Fibroblast of skin of back (primary cell): ENCODE data around the gene LFNG. TPM values are rescaled to one million over a fixed set of nuclear protein-coding genes. Genes with fewer than 3 reads are reported as not detected.

ENCODE experiments used
- DNase-seq: peaks from one replicate; pipeline ENCODE4 v3.0.0-alpha.2; 2013
- polyA plus RNA-seq, 2 experiments: library from polyadenylated mRNA; unstranded; fragments of 120-200 nt; gene quantifications; one replicate each; pipeline ENCODE4 v1.2.1, GENCODE V29; 2013; ENCODE audit not compliant: insufficient read length in 2 of 2

The LFNG gene
- polyA plus RNA-seq (2013, experiment 1 of 2; ENCODE audit: insufficient read length), result 4.3 TPM
- polyA plus RNA-seq (2013, experiment 2 of 2; ENCODE audit: insufficient read length), result 3.4 TPM

DNA sequence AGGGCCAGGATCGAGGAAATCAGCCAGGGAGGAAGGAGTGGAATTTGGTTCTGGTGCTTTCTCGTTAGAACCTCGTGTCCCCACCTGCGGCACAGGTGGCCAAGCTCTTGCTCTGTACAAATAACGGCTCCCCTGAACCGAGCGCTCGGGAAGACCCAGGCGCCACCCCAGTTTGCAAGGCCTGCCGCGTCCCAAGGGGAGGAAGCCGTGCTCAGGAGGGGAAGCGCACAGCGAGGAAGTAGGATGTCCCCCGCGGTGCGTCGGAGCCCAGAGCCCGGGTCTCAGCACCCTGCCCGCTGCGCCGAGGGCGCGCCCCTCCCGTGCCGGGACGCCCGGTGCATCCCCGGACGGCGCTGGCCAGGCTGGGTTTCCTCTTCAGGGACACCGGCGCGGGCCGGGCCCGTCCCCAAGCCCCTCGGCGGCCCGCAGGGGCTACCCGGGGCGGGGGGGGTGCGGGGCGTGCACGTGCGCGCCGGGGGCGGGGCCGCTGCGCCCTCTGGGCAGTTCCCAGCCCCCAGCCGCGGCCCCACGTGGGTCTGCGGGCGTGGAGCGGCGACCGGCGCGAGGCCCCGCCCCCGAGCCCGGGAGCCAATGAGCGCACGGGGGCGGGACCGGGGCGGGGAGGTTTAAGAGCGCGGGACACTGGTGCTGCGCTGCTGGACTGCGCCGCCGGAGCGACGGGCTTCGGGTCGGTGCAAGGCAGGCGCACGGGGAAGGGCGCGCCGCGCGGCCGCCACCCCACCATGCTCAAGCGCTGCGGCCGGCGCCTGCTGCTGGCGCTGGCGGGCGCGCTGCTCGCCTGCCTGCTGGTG, at the start of gene LFNG:
TSS of gene LFNG (plus strand) at position 656 of the 812 bp plus-strand sequence. CDS start at position 744, 88 bp downstream.
- peak; percentile 88 for DNase-seq

DNA sequence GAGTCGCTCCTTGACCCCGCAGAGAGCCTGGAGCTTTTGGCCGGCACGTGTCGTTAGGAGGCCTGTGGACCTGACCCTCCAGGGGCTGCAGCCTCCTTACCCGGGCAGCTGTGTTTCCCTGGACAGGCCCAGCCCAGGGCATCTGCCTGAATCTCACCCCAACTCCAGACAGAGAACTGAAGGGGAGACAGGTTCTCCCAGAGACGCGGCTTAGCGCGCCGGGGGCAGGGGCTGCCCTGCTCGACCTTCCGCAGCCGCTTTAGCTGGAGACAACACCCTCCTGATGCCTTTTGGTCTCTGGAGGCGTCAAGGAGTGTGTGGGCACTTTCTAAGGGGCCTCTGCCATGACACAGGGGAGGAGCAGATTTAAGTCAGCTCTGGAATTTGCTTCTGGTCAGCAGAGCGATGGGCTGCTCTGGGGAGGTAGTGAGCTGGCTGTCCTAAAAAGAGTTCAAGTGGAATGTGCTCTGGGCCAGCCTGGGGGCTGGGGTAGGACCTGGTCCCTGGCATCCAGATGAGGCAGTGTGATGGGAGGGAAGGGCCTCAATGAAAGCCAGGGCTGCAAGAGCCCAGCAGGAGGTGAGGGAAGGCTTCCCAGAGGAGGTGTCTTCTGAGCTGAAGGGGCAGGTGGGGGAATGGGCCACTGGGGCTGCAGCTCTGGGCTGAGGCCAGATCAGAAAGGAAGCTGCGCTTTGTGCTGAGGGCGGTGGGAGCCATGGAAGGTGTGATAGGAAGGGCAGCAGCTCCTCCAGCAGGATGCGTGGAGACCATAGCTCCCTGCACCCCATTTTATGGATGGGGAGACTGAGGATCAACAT, 49.2 kb upstream of the LFNG start:
- no peak for DNase-seq

DNA sequence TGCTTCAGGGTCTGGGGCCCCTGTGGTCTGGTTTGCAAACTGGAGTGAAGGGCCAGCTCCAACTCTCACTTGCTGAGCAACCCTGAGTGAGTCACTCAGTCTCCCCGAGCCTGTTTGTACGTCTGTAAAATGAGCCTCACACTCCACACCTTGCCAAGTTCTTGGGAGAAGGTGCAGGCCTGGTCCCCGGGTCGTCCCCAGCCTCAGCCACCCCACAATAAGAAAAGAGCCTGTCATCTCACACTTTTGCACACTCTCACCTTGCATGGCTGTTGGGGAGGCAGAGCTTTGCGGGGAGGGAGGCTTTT, 48.6 kb upstream of the LFNG start:
- no peak for DNase-seq

- no peak for DNase-seq
Observed at GRCh38 chr7:2471396-2471795, 48.2 kb upstream of the LFNG start.

DNA sequence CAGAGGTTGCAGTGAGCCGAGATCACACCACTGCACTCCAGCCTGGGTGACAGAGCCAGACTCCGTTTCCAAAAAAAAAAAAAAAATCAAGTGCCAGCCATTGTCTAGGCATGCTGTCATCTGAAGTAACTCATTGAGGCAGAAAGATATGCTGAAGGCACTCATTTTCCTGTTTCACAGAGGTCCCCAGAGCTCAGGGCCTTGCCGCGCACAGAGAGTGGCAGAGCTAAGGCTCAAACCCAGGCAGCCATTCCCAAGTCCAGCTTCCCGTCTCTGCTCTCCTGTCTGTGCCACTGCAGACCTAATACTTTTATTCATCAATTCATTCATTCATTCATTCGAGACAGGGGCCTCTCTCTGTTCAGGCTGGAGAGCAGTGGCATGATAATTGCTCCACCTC, 46.8 kb upstream of the LFNG start:
- DNase-seq, result no peak

DNA sequence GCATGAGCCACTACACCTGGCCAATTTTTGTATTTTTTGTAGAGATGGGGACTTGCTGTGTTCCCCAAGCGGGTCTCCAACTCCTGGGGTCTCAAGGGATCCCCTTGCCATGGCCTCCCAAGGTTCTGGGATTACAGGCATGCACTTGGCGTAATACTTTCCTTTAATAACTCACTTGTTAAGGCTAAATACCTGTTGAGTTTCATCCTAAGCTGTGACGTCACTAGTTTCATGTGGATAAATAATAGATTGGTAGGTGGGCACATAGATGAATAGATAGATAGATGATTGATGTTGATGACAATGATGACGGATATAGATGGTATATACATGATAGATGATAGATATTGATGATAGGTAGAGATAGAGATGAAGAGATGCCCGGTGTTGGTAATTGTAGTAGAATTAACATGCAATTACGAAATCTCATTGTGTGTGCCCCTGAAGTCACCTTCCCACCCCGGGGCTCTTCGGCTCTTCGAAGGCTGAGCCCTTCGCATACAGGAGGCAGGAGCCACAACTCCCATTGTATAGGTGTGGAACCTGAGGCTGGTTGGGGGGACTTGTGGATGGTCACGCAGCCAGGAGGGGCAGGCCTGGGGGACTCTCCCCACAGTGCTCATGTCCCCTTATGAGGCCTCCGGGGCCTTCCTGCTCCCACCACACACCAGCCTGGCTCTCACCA, 45.9 kb upstream of the LFNG start:
- DNase-seq, result no peak

- no peak for DNase-seq
Observed at GRCh38 chr7:2474224-2474623, 45.4 kb upstream of the LFNG start.

GRCh38 chr7:2474813-2475677, 44.5 kb upstream of the LFNG start:
- DNase-seq, result no peak

GRCh38 chr7:2475678-2476015, 43.9 kb upstream of the LFNG start:
- DNase-seq, result no peak

- DNase-seq, result no peak
Observed at GRCh38 chr7:2476298-2476697, 43.3 kb upstream of the LFNG start, which contains the start of gene GRIFIN. Gene GRIFIN, minus strand, starts transcription at chr7:2476398. Its CDS starts 15 bp downstream, at chr7:2476383.

DNA sequence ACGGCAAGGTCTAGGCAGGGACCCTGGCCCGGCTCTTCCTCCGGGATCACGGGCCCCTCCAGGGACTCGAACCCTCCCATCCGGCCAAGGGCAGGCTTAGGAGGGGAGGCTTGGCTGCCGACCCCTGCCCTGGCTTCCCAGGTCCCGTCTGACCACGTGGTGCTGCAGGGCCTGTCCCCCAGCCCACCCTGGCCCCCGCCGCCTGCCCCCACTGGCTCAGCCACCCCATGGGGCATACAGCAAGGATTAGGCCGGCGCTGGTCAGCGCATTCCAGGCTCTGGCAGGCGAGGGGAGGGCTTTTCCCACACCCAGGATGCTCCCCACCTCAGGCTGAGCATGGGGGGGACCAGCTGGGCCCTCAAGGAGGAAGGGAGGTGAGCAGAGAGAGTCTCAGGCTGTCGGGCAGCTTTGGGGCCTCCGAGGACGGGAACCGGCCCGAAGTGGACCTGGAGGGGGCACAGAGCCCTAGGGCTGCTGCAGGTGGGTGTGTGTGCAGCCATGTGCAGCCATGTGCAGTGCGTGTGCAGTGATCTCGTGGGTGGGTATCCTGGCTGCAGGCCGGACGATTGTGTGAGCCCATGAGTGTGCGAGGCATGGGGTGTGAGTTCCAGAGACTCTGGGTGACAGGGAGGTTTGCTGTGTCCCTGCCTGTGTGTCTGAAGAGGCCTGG, 42.7 kb upstream of the LFNG start:
- no peak for DNase-seq

DNA sequence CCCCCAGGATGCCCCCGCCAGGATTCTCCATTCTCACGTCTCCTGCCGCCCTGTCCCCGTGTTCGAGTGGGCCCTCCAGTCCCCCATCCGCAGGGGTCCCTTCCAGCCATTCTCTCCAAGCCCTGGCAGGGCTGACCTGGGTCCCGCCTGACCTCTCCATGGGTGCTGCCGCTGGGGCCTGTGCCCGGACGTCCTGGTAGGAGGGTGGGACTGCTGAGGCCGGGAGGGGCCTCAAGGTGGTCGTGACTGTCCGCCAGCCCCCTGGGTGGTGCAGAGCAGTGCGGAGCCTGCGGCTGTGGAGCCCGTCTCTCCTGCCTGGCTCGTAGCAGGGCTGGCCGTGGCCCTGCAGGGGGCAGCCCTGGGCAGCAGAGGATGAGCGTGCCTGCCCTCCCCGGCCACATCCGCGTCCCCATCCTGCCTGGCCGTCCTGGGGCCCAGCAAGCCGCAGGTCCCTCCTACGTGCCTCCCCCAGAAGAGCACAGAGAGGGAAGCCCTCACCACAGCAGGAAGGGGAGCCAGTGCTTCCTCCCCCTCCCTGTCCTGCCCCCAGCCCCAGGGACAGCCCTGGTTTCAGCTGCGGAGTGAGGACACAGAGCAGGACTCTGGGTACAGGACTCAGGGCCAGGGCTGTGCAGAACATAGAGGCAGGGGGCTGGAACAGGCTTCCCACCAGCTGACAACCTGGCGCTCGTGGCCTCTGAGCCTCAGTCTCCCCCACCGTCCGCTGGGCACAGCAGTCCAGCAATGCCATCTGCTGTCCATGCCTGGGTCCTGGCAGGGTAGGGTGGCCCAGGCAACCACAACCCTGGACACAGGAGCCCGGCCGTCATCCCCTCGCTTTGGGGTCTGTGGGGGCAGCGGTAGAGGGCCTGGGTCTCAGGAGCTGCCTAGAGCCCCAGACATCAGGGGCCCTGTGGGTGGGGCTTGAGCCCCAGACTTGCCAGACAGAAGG, 41.9 kb upstream of the LFNG start:
- DNase-seq, result peak; percentile 58

- peak; percentile 31 for DNase-seq
Observed at GRCh38 chr7:2478399-2478785, 41.2 kb upstream of the LFNG start.

DNA sequence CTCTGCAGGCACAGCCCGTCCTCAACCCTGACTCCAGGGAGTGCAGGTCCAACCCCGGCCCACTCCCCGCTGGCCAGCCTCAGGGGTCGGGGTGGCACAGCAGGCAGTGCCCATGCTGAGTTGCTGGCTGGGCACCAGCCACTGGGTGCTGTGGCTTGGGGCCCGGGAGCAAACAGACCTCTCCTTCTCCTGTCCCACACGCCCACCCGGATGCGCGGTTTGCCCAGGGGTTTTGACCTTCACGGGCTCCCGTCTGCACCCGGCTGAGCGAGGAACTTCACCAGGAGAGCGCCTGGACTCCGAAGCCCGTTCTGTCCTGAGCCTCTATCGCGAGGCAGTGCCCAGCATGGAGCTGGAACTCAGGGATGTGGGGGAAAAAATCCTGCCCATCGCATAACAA, 40.8 kb upstream of the LFNG start:
- no peak for DNase-seq

DNA sequence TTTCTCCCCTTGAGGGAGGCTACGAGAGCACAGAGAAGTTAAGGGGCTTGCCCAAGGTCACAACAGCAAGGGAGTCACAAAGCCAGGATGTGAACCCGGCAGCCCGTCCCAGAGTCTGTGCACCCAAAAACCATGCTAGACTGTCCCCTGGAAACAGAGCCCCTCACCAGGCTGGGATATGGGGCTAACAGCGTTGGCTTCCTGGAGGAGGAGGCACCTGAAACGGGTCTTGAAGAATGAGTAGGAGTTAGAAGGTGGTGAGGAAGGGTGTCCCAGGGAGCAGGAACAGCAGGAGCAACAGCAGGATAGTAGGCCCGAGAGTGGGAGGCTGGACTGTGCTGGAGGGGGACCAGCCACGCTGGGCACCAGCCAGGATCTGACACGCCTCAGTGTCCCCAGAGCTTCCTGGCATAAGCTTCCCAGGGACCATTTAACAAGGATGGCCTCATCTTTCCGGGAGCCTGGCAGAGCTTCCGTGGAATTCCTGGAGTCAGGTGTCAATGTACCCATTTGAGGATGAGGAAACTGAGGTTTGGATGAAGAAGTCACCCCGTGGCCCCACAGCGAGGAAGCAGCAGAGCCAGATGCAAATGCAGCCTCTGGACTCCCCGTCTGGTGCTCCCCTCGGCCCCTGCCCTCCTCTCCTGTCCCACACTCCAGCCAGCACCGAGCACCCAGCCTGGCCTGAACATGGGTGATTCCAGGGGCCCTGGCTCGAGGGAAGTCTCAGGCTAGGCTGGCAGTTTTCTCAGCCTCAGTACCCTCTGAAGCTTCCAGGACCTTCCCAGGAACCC, 40.1 kb upstream of the LFNG start:
- no peak for DNase-seq

DNA sequence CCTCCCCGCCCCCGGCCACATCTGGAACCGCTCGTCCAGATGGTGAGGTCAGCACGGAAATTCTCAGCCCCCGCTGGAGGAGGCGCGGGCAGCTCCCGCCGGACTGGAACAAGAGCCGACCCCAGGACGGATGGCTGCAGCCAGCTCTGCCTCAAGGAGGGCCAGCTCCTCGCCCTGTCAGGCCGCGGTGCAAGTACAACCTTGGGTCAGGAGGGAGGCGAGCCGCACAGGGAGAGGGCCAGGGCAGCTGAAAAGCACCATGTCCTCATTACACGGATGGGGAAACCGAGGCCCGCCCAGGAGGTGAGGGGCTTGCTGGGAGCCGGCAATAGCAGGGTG, 39.5 kb upstream of the LFNG start:
- DNase-seq, result no peak

GRCh38 chr7:2481195-2481594, 38.4 kb upstream of the LFNG start:
- no peak for DNase-seq

DNA sequence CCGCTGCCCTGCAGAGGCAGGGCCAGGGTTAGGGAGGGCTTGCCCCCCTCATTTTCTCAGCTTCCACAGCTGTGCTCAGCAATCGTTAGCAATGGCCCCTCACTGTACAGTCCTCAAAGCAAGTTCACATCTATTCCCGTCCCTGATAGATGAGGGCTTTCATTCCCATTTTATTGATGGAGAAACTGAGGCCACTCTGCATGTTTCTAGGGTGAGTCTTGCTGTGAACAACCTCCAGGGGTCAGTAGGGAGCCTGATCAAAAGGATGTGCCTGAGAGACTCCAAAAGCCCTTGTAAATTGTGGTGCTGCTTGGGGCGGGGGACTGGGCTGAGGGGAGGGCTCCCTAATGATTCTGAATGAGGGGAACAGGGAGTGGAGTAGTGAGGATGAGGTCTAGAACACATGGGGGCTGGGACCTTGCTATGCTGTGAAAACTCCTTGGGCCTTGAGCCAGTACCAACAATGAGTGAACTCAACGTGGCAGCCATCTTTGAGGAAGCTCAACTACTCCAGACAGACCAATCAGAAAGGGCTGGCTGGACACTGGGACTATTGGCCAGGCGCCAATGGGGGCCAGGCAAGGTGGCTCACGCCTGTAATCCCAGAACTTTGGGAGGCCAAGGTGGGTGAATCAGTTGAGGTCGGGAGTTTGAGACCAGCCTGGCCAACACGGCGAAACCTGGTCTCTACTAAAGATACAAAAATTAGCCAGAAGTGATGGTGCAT, 36.7 kb upstream of the LFNG start:
- DNase-seq, result no peak

- no peak for DNase-seq
Observed at GRCh38 chr7:2483494-2483893, 36.1 kb upstream of the LFNG start.
